Neural progenitor cell (in vitro differentiated cells): Measurements from ENCODE around the gene PIP4K2A. TPM values are rescaled to one million over a fixed set of nuclear protein-coding genes. Genes with fewer than 3 reads are reported as not detected.

Source experiments
- DNase-seq: peaks from one replicate; pipeline ENCODE4 v3.0.0-alpha.2; 2016; ENCODE audit warnings: low spot score
- H2AFZ ChIP-seq: fragments of 200-600 bp; sonication (generic); replicated peaks from 2 replicates; pipeline ENCODE4 v1.6.1; 2016; ENCODE audit warnings: antibody characterized with exemption
- H3F3A ChIP-seq: fragments of 200-600 bp; sonication (generic); 2 replicates; pipeline ENCODE4 v1.6.1; 2016; ENCODE audit warnings: antibody characterized with exemption, low read depth
- H3K27ac ChIP-seq: fragments of 200-600 bp; sonication (generic); 2 replicates; pipeline ENCODE4 v1.5.1; 2016; ENCODE audit warnings: mild to moderate bottlenecking
- H3K27me3 ChIP-seq: fragments of 200-600 bp; sonication (generic); 2 replicates; pipeline ENCODE4 v1.6.1; 2016; ENCODE audit warnings: mild to moderate bottlenecking, moderate library complexity
- H3K36me3 ChIP-seq: fragments of 200-600 bp; sonication (generic); 2 replicates; pipeline ENCODE4 v1.5.1; 2016
- H3K4me1 ChIP-seq: fragments of 200-600 bp; sonication (generic); 2 replicates; pipeline ENCODE4 v1.6.1; 2016; ENCODE audit warnings: mixed run types
- H3K4me2 ChIP-seq: fragments of 200-600 bp; sonication (generic); 2 replicates; pipeline ENCODE4 v1.6.1; 2016
- H3K4me3 ChIP-seq: fragments of 200-600 bp; sonication (generic); 2 replicates; pipeline ENCODE4 v1.5.1; 2016
- H3K79me2 ChIP-seq: fragments of 200-600 bp; sonication (generic); 2 replicates; pipeline ENCODE4 v1.6.1; 2016; ENCODE audit warnings: low read depth
- H3K9ac ChIP-seq: fragments of 200-600 bp; sonication (generic); 2 replicates; pipeline ENCODE4 v1.6.1; 2016
- H3K9me3 ChIP-seq: fragments of 200-600 bp; sonication (generic); 2 replicates; pipeline ENCODE4 v1.5.1; 2016; ENCODE audit warnings: low read depth
- H4K20me1 ChIP-seq: fragments of 200-600 bp; sonication (generic); 2 replicates; pipeline ENCODE4 v1.6.1; 2016; ENCODE audit warnings: low read depth
- H3K27ac Mint-ChIP-seq: 3 replicates; pipeline ENCODE4 v1.8.0; 2021; ENCODE audit warnings: mixed read lengths
- H3K27me3 Mint-ChIP-seq: 2 replicates; pipeline ENCODE4 v1.8.0; 2022; ENCODE audit warnings: low read depth, mild to moderate bottlenecking, inconsistent platforms, moderate library complexity, mixed read lengths; ENCODE audit not compliant: insufficient read depth
- H3K36me3 Mint-ChIP-seq: 3 replicates; pipeline ENCODE4 v1.8.0; 2021; ENCODE audit warnings: mixed read lengths
- H3K4me1 Mint-ChIP-seq: 3 replicates; pipeline ENCODE4 v1.8.0; 2021; ENCODE audit warnings: mixed read lengths
- H3K4me3 Mint-ChIP-seq: 3 replicates; pipeline ENCODE4 v1.8.0; 2021; ENCODE audit warnings: mild to moderate bottlenecking, moderate library complexity, mixed read lengths
- H3K9me3 Mint-ChIP-seq: 3 replicates; pipeline ENCODE4 v1.8.0; 2020; ENCODE audit warnings: mixed read lengths
- EZH2 ChIP-seq: fragments of 200-600 bp; sonication (generic); IDR thresholded peaks from 2 replicates; pipeline ENCODE4 v1.6.1; 2017; ENCODE audit warnings: antibody characterized with exemption, mild to moderate bottlenecking, moderate library complexity
- EZH2phosphoT487 ChIP-seq: fragments of 200-600 bp; sonication (generic); IDR thresholded peaks from 2 replicates; pipeline ENCODE4 v1.6.1; 2017; ENCODE audit warnings: antibody characterized with exemption
- total RNA-seq: library from RNA; depleted of rRNA; stranded (reverse); fragments of >200 nt; gene quantifications from 2 replicates; pipeline ENCODE4 v1.2.3, GENCODE V29; 2015; ENCODE audit warnings: low replicate concordance
- TF ChIP-seq, protein P1 (sequence below): fragments of 200-600 bp; sonication (generic); IDR thresholded peaks from 2 replicates; pipeline ENCODE4 v1.5.1; 2017; ENCODE audit warnings: antibody characterized with exemption, mild to moderate bottlenecking

Gene PIP4K2A
- total RNA-seq, 1 donor from 2014 or later = 37.6 TPM

DNA sequence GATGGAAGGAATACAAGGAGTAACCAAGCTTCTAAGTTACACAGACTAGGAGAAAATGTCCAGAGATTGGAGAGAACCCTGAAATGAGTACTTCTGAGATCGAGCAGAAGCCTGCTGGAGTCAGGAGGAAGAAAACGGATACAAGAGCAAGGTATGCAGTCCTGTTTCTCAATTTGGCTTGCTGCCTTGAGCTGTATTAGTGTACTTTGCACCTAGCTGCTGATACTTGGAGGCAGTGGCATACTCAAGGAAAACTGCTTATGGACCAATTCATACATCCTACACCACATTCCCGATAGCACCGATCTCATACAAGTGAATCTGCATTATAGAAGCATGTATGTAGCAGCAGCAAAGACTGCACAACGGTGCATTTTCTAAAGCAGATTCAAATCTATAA lies 14.4 kb downstream of the PIP4K2A start:
- Histone ChIP-seq H2AFZ (no peak overlapping the region), H3K4me1 (no peaks in the 10 kb centered on the region), H3K9ac (no peak overlapping the region), H3K4me2 (no peak overlapping the region), H3K4me3 (no peak overlapping the region), H3K79me2 (peaks cover 99% of the 10 kb centered on the region), H3K27me3 (no peaks in the 10 kb centered on the region), H3K9me3 (no peaks in the 10 kb centered on the region), H3K36me3 (no peaks in the 10 kb centered on the region), H3F3A (no peaks in the 10 kb centered on the region), H3K27ac (no peak overlapping the region), H4K20me1 (peaks cover 23% of the 10 kb centered on the region)
- Mint-ChIP-seq H3K9me3 (peaks cover 2% of the 10 kb centered on the region), H3K4me1 (peaks cover 3% of the 10 kb centered on the region), H3K36me3 (peaks cover 4% of the 10 kb centered on the region), H3K4me3 (no peak overlapping the region), H3K27ac (no peak overlapping the region), H3K27me3 (no peaks in the 10 kb centered on the region)
- DNase-seq = no peak
- TF ChIP-seq, protein P1, sequence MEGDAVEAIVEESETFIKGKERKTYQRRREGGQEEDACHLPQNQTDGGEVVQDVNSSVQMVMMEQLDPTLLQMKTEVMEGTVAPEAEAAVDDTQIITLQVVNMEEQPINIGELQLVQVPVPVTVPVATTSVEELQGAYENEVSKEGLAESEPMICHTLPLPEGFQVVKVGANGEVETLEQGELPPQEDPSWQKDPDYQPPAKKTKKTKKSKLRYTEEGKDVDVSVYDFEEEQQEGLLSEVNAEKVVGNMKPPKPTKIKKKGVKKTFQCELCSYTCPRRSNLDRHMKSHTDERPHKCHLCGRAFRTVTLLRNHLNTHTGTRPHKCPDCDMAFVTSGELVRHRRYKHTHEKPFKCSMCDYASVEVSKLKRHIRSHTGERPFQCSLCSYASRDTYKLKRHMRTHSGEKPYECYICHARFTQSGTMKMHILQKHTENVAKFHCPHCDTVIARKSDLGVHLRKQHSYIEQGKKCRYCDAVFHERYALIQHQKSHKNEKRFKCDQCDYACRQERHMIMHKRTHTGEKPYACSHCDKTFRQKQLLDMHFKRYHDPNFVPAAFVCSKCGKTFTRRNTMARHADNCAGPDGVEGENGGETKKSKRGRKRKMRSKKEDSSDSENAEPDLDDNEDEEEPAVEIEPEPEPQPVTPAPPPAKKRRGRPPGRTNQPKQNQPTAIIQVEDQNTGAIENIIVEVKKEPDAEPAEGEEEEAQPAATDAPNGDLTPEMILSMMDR = no peak
- no peak for TF ChIP-seq EZH2phosphoT487

DNA sequence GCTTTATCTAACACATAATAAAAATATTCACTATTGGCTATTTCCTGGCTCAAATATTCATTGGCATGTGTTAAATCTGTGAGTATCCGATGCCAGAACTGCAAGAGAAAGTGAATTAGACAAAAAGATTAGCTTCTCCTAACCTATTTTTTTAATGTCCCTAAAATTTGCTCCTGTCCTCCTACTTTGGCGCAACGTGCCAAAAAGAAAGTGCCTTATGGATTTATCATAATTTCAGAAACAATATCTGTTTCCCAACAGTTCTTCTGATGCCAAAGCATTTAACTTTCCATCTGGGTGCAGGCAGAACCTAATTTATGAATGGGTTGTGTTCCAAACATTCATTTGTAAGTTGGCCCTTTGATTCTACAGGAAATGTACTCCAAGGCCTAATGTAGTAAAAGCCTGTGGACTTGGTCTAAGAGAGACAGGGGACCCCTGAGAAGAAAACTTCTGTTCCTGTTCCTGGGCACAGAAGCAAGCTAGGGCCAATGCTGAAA lies 15.4 kb downstream of the PIP4K2A start:
- Histone ChIP-seq H4K20me1 (peaks cover 16% of the 10 kb centered on the region), H3K79me2 (peaks cover 99% of the 10 kb centered on the region)
- H3K27ac Mint-ChIP-seq = no peak overlapping the region

DNA sequence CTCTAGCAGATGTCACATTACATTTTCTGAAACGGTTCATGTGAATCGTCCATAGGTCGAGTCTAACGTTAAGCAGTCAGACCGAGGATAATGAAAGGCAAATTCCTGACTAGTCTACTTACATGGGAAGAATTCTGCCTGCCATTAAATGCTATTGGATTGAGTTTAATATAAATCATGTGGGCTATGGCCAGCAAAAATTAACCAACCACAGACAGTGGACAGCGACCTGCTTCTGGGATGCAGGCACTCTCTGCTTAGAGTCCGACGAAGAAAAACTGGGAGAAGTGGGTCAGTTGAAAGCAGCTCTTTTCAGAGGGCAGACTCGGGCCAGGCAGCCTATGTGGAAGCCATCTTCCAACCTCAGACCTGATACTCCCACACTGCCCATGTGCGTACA lies 16.6 kb downstream of the PIP4K2A start:
- Mint-ChIP-seq H3K9me3 (peaks cover 4% of the 10 kb centered on the region), H3K4me3 (no peak overlapping the region), H3K4me1 (peaks cover 3% of the 10 kb centered on the region), H3K36me3 (peaks cover 4% of the 10 kb centered on the region), H3K27ac (no peak overlapping the region), H3K27me3 (no peaks in the 10 kb centered on the region)
- Histone ChIP-seq H3K4me3 (no peak overlapping the region), H3K4me1 (no peaks in the 10 kb centered on the region), H3K27ac (no peak overlapping the region), H4K20me1 (peaks cover 16% of the 10 kb centered on the region), H3K79me2 (peaks cover 99% of the 10 kb centered on the region), H3K27me3 (no peaks in the 10 kb centered on the region), H3K9me3 (no peaks in the 10 kb centered on the region), H3K36me3 (no peaks in the 10 kb centered on the region), H3K9ac (no peak overlapping the region), H3F3A (no peaks in the 10 kb centered on the region), H2AFZ (no peak overlapping the region), H3K4me2 (no peak overlapping the region)
- DNase-seq = no peak
- TF ChIP-seq EZH2phosphoT487 = no peak

More for the DNA sequence above, 15.4 kb downstream of the PIP4K2A start:
- Histone ChIP-seq H3K9ac (no peak overlapping the region), H3K9me3 (no peaks in the 10 kb centered on the region), H3K4me1 (no peaks in the 10 kb centered on the region), H3F3A (no peaks in the 10 kb centered on the region), H2AFZ (no peak overlapping the region), H3K36me3 (no peaks in the 10 kb centered on the region), H3K4me2 (no peak overlapping the region), H3K4me3 (no peak overlapping the region), H3K27me3 (no peaks in the 10 kb centered on the region), H3K27ac (no peak overlapping the region)
- Mint-ChIP-seq H3K4me3 (no peak overlapping the region), H3K36me3 (peaks cover 4% of the 10 kb centered on the region), H3K9me3 (peaks cover 2% of the 10 kb centered on the region), H3K4me1 (peaks cover 3% of the 10 kb centered on the region), H3K27me3 (no peaks in the 10 kb centered on the region)
- TF ChIP-seq, protein P1 = no peak
- TF ChIP-seq EZH2 (no peak), EZH2phosphoT487 (no peak)
- no peak for DNase-seq

DNA sequence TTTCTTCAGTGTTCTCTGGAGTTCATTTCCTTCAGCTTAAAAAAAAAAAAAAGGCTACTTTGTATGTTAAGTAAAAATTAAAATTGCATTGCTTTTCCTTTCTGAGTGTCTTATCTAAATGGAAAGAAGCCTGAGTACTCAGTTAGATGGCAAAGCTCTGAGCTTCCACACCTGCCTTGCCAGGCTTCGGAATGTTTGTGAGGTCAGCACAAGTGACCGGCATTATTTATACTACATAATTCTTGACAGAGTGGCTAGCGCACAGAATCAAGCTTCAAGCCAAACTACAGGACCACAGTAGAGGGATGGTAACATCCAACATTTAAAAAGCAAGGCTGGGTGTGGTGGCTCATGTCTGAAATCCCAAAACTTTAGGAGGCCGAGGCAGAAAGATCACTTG lies 17.3 kb downstream of the PIP4K2A start:
- Histone ChIP-seq H3K36me3 (no peaks in the 10 kb centered on the region), H3K4me3 (no peak overlapping the region), H3K27ac (no peak overlapping the region), H4K20me1 (peaks cover 16% of the 10 kb centered on the region), H2AFZ (no peak overlapping the region), H3K79me2 (peaks cover 99% of the 10 kb centered on the region), H3K9me3 (no peaks in the 10 kb centered on the region), H3K4me1 (no peaks in the 10 kb centered on the region), H3F3A (no peaks in the 10 kb centered on the region), H3K27me3 (no peaks in the 10 kb centered on the region), H3K9ac (no peak overlapping the region), H3K4me2 (no peak overlapping the region)
- Mint-ChIP-seq H3K27me3 (no peaks in the 10 kb centered on the region), H3K27ac (no peak overlapping the region), H3K9me3 (peaks cover 10% of the 10 kb centered on the region), H3K4me3 (no peak overlapping the region), H3K4me1 (peaks cover 3% of the 10 kb centered on the region), H3K36me3 (peaks cover 3% of the 10 kb centered on the region)
- TF ChIP-seq, protein P1 = no peak
- TF ChIP-seq EZH2phosphoT487 = no peak
- TF ChIP-seq EZH2 = no peak
- DNase-seq = no peak
